Measurements from ENCODE around the gene MRGPRX2. TPM values are rescaled to one million over a fixed set of nuclear protein-coding genes. Genes with fewer than 3 reads are reported as not detected.

The MRGPRX2 gene
- total RNA-seq = not detected

DNA sequence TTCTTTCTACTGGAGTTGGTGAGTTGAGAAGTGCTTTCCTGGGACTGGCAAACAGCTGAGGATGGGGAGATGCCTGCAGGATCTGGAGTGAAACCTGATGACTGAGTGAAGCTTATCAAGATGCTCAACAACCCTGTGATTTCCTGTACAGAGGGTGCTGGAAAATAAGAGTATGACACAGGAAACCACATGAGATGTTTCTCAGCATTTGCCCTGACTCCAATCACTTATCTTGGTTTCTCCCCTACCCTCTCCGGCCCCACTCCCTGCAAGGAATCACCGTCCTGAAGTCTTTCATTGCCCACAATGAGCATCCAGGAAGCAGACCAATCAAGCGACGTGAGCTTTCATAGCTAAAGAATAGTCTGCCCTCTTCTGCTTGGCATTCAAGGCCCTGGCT, at the start of gene MRGPRX2:
TSS of gene MRGPRX2 (minus strand) at position 89 of the 400 bp plus-strand sequence. CDS start 4,315 bp downstream, outside the sequence.
- peak; percentile 61 for ATAC-seq
- no peak within 1 kb of the TSS for H3K4me3 Mint-ChIP-seq

DNA sequence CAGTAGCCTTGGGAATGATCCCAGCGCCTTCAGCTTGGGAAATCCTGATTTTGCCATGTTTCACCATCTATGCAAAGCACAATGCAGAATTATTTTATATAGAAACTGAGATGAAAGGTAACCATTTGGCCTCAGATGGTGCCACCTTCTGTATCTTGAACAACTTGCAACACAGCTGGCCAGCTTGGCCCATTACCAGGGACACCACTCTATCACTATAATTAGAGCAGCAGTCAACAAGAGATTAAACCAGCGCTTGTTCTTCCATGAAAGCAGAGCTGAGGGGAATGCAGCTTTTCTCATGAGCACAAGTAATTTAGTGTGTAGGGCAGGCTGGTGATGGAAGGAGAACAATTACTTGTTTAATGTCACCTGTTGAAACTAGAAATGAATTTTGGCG, 49.8 kb upstream of the MRGPRX2 start:
- no peak overlapping the region for H3K4me3 Mint-ChIP-seq
- CTCF ChIA-PET = interaction anchor here (1.3 kb wide), 1 partner anchor 34 kb away, joined by 4 read pairs; no protein-coding TSS in a partner anchor
- peaks cover 19% of the 10 kb centered on the region for H3K27me3 Mint-ChIP-seq
- H3K27ac Mint-ChIP-seq = no peak overlapping the region
- H3K4me1 Mint-ChIP-seq = peaks cover 6% of the 10 kb centered on the region
- H3K36me3 Mint-ChIP-seq = no peaks in the 10 kb centered on the region
- ATAC-seq (no peak), DNase-seq (no peak)
- H3K9me3 Mint-ChIP-seq (ENCODE audit: low read depth) = no peaks in the 10 kb centered on the region

More for the DNA sequence above, at the start of gene MRGPRX2:
- CTCF ChIA-PET = interaction anchor here (2.8 to 3.1 kb wide), 2 partner anchors 10 to 17 kb away, joined by 11 to 18 read pairs; no protein-coding TSS in a partner anchor
- Mint-ChIP-seq H3K27me3 (peaks cover 36% of the 10 kb centered on the region), H3K27ac (no peak within 1 kb of the TSS), H3K36me3 (no peaks in the 10 kb centered on the region), H3K4me1 (peaks cover 22% of the 10 kb centered on the region), H3K9me3 (ENCODE audit: low read depth) (no peaks in the 10 kb centered on the region)
- no peak for DNase-seq

DNA sequence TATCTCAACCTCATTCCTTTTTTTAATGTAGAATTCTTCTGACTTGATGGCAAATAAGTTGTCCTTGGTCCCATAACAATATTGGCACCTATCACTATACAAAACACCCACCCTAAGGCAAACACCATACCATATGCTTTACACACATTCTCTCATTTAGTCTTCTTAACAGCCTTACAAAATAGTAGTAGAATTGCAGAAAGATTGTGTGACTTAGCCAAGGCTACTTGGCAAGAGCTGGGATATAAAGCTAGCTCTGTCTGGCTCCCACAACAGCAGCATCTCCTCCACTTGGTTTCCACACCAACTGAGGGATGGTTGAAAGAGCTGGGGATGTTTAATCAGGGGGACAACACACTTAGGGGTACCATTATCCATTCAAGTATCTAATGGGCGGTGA, 46.6 kb upstream of the MRGPRX2 start:
- Mint-ChIP-seq H3K36me3 (no peaks in the 10 kb centered on the region), H3K27me3 (peaks cover 21% of the 10 kb centered on the region), H3K27ac (no peak overlapping the region), H3K4me1 (peaks cover 6% of the 10 kb centered on the region), H3K9me3 (ENCODE audit: low read depth) (no peaks in the 10 kb centered on the region), H3K4me3 (no peak overlapping the region)
- CTCF ChIA-PET = no interaction called here
- DNase-seq = no peak
- no peak for ATAC-seq

DNA sequence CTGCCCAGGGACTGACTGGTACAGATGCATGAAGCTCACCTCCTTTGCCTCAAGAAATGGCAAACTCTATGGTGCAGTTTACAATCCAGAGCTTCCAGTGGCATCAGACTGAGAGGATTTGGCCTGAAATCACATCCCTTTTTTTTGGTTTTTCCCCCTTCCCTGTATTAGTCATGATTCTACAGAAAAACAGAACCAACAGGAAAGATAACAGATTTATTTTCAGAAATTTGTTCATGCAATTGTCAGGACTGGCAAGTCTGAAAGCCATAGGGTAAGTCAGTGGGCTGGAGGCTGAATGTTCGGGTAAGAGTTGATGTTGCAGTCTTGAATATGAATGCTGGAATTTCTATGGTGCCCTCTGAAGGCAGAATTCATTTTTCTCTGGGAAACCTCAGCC, 44.5 kb upstream of the MRGPRX2 start:
- ATAC-seq (no peak), DNase-seq (no peak)
- Mint-ChIP-seq H3K27me3 (peaks cover 27% of the 10 kb centered on the region), H3K4me1 (peaks cover 6% of the 10 kb centered on the region), H3K9me3 (ENCODE audit: low read depth) (no peaks in the 10 kb centered on the region), H3K36me3 (no peaks in the 10 kb centered on the region), H3K4me3 (no peak overlapping the region), H3K27ac (no peak overlapping the region)
- CTCF ChIA-PET = no interaction called here

DNA sequence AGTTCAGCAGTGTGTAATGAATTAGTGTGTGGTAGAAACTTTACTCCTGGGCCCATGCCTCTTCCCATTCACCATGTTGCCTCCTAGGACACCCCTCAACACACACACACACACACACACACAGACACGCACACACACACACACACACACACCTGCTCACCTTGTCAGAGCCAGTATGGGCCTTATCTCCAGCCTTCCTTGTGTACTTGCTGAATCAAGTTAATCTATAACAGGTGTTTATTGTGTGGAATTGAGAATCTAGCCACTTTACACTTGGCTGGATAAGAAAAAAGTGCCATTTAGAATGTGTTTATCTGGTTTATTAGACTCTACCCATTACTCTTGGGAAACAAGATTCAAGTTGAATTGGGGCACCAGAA, 42.0 kb upstream of the MRGPRX2 start:
- H3K36me3 Mint-ChIP-seq = no peaks in the 10 kb centered on the region
- H3K27ac Mint-ChIP-seq = no peak overlapping the region
- DNase-seq (no peak), ATAC-seq (no peak)
- no peaks in the 10 kb centered on the region for H3K4me1 Mint-ChIP-seq
- H3K27me3 Mint-ChIP-seq = peaks cover 43% of the 10 kb centered on the region
- CTCF ChIA-PET = no interaction called here
- H3K9me3 Mint-ChIP-seq (ENCODE audit: low read depth) = no peaks in the 10 kb centered on the region
- H3K4me3 Mint-ChIP-seq = no peak overlapping the region

DNA sequence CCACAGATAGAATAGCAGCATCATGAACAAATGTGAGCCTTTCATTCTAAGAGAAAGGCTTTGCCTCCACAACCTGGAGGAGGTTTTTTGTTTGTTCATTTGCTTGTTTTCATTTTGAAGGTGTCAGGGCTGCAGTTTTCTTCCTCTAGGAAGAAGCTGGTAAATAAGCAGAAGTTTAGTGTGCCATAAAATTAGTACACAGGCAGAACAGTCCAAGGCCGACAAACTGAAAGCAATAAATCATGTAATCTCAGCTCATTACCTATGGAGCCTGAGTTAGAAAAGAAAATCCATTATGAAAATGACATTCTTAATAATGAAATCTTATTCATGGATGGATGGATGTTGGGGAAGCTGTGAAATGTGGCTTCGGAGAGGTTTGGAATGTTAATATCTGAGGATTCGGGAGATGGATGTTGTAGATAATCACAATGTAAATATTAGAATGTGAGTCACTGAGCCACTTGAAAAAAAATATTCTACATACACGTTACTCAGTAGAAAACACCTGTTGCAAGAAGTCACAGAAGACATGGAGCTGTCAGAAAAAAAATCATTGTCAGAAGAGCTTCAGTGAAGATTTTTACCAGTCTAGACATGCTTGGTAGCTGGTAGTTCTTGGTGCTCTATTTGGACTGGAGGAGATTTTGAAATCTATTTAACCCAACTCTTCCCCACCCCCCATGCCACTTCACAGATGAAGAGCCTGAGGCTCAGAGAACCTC, 41.4 kb upstream of the MRGPRX2 start:
- DNase-seq = no peak
- Mint-ChIP-seq H3K27ac (no peak overlapping the region), H3K27me3 (peaks cover 43% of the 10 kb centered on the region), H3K9me3 (ENCODE audit: low read depth) (no peaks in the 10 kb centered on the region), H3K4me3 (no peak overlapping the region), H3K4me1 (no peaks in the 10 kb centered on the region), H3K36me3 (no peaks in the 10 kb centered on the region)
- CTCF ChIA-PET = interaction anchor here (0.7 kb wide), 1 partner anchor 14 kb away, joined by 3 read pairs; no protein-coding TSS in a partner anchor
- ATAC-seq = no peak

DNA sequence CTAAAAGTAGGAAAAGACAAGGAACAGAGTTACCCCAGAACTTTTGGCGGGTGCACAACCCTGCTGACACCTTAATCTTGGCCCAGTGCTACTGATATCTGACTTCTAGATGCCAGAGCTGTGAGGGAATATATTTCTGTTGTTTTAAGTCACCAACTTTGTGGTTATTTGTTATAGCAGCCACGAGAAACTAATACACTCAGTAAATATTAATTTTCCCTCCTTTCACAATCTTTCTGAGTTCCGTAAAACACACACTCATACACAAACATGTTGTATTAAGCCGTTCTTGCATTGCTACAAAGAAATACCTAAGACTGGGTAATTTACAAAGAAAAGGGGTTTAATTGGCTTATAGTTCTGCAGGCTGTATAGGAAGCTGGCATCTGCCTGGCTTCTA, 40.4 kb upstream of the MRGPRX2 start:
- Mint-ChIP-seq H3K27ac (no peak overlapping the region), H3K4me3 (no peak overlapping the region), H3K9me3 (ENCODE audit: low read depth) (no peaks in the 10 kb centered on the region), H3K36me3 (no peaks in the 10 kb centered on the region), H3K27me3 (peaks cover 50% of the 10 kb centered on the region), H3K4me1 (no peaks in the 10 kb centered on the region)
- no peak for ATAC-seq
- DNase-seq = no peak
- CTCF ChIA-PET = no interaction called here

DNA sequence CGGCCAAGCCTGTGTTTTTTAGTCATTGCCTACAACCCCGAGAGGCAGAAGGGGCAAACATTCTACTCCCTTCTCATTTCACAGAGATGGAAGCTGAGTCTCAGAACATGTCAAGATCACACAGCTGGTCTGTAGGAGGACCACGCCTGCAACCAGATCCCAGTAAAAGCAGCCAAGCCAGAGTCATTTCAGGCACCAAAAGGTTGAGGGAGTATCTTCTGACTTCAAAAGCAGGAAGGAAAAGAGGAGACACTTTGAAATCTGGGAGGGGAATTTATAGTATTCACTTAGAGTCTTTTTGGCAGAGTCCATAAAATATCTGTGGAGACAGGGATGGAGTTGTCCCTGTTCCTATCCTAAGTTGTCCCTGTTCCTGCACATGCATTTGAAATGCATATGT, 38.6 kb upstream of the MRGPRX2 start:
- DNase-seq (no peak), ATAC-seq (no peak)
- Mint-ChIP-seq H3K4me1 (no peaks in the 10 kb centered on the region), H3K9me3 (ENCODE audit: low read depth) (no peaks in the 10 kb centered on the region), H3K27ac (no peak overlapping the region), H3K4me3 (no peak overlapping the region), H3K36me3 (no peaks in the 10 kb centered on the region), H3K27me3 (peaks cover 58% of the 10 kb centered on the region)
- CTCF ChIA-PET = no interaction called here

DNA sequence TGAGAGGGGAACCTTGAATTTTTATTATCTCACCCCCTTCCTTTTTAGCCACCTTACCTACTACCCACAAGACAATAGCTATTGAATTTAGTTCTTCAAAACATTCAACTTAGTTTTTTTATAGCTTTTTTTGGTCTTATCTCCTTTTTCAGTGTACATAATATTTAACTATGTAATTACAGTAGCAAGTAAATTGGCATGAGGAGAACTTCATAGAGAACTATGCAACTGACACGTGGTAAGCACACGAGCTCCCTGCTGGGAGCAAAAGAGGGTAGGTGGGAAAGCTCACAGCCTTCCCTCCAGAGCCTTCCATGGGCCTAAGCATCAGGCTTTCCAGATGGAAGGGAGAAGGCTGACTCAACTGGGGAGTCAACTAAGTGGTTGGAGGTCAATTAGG, 34.3 kb upstream of the MRGPRX2 start:
- ATAC-seq (no peak), DNase-seq (no peak)
- Mint-ChIP-seq H3K27me3 (peaks cover 47% of the 10 kb centered on the region), H3K9me3 (ENCODE audit: low read depth) (no peaks in the 10 kb centered on the region), H3K4me3 (no peak overlapping the region), H3K27ac (no peak overlapping the region), H3K4me1 (no peaks in the 10 kb centered on the region), H3K36me3 (no peaks in the 10 kb centered on the region)
- CTCF ChIA-PET = interaction anchor here (0.8 kb wide), 1 partner anchor 18 kb away, joined by 4 read pairs; no protein-coding TSS in a partner anchor

DNA sequence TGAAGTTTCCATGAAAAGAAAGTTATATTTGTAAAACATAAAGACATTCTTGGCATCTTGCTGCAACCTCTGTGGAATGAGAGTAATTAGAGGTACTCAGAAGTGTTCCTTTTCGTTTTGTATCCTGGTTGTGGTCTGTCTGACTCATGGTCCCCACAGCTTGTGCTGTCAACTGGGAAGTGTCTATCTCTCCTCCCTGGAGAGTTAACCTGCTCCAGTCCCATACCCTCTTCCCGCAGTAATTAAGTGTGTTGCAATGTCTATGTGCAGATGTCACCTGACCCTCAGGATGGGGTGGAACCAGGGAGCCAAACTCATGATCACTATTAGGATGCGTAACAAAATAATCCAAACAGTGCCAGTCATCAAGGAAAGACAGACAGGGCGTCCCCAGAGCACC, 33.5 kb upstream of the MRGPRX2 start:
- Mint-ChIP-seq H3K27ac (no peak overlapping the region), H3K27me3 (peaks cover 40% of the 10 kb centered on the region), H3K4me3 (no peak overlapping the region), H3K36me3 (no peaks in the 10 kb centered on the region), H3K9me3 (ENCODE audit: low read depth) (no peaks in the 10 kb centered on the region), H3K4me1 (no peaks in the 10 kb centered on the region)
- no peak for DNase-seq
- CTCF ChIA-PET = interaction anchor here (1.3 kb wide), 1 partner anchor 17 kb away, joined by 7 read pairs; no protein-coding TSS in a partner anchor
- no peak for ATAC-seq

DNA sequence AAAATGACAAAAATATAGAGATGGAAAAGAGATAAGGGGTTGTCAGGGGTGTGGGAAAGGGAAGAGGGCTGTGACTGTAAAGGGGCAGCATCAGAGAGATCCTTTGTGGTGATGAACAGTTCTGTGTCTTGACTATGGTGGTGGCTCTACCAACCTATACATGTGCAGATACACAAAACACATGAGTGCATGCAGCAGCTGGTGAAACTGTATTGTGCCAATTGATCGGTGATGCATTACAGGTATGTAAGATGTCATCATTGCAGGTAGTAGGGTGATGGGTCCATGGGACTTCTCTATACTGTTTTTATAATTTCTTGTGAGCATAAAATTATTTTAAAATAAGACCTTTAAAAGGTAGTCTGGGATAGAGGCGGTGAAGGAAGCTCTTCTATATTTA, 32.3 kb upstream of the MRGPRX2 start:
- peaks cover 34% of the 10 kb centered on the region for H3K27me3 Mint-ChIP-seq
- DNase-seq (no peak), ATAC-seq (no peak)
- H3K36me3 Mint-ChIP-seq = no peaks in the 10 kb centered on the region
- no peaks in the 10 kb centered on the region for H3K4me1 Mint-ChIP-seq
- no peak overlapping the region for H3K4me3 Mint-ChIP-seq
- CTCF ChIA-PET = interaction anchor here (0.9 to 1.3 kb wide), 2 partner anchors 16 to 22 kb away, joined by 5 to 7 read pairs; no protein-coding TSS in a partner anchor
- H3K9me3 Mint-ChIP-seq (ENCODE audit: low read depth) = no peaks in the 10 kb centered on the region
- no peak overlapping the region for H3K27ac Mint-ChIP-seq

DNA sequence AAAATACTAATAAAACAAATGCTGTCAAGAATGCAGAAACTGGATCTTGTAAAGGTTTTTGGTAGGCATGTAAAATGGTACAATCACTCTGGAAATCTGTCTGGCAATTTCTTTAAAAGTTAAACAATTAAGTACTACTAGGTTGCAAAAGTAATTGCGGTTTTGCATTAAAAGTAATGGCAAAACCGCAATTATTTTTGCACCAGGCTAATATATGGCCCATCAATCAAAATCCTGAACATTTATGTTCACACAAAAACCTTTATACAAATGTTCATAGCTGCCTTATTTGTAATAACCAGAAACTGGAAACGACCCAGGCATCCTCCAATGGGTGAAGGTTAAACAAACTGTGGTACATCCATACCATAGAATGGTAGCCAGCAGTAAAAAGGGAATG, 31.8 kb upstream of the MRGPRX2 start:
- no peaks in the 10 kb centered on the region for H3K4me1 Mint-ChIP-seq
- H3K9me3 Mint-ChIP-seq (ENCODE audit: low read depth) = no peaks in the 10 kb centered on the region
- H3K36me3 Mint-ChIP-seq = no peaks in the 10 kb centered on the region
- no peak overlapping the region for H3K4me3 Mint-ChIP-seq
- ATAC-seq (no peak), DNase-seq (no peak)
- H3K27ac Mint-ChIP-seq = no peak overlapping the region
- CTCF ChIA-PET = no interaction called here
- H3K27me3 Mint-ChIP-seq = peaks cover 29% of the 10 kb centered on the region

DNA sequence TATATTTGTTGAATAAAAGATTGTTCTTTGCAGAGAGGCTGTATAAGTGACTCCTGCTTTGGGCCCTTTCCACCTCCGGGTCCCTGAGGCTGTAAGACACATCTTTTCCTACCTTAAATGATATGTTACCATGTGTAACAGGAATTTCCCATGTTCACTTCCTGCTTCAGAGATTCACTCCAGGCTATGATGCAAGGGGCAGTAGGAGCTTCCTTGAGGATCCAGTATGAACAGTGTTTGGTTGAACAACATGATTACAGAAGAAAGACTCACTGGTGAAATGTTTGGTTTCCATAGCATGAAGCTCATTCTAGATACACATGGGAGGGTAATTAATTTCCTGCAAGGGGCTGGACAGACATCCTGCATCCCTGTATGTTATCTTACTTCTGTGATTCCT, 30.8 kb upstream of the MRGPRX2 start:
- no peaks in the 10 kb centered on the region for H3K4me1 Mint-ChIP-seq
- H3K4me3 Mint-ChIP-seq = no peak overlapping the region
- H3K9me3 Mint-ChIP-seq (ENCODE audit: low read depth) = no peaks in the 10 kb centered on the region
- no peaks in the 10 kb centered on the region for H3K36me3 Mint-ChIP-seq
- CTCF ChIA-PET = no interaction called here
- DNase-seq (no peak), ATAC-seq (no peak)
- H3K27me3 Mint-ChIP-seq = peaks cover 24% of the 10 kb centered on the region
- H3K27ac Mint-ChIP-seq = no peak overlapping the region

DNA sequence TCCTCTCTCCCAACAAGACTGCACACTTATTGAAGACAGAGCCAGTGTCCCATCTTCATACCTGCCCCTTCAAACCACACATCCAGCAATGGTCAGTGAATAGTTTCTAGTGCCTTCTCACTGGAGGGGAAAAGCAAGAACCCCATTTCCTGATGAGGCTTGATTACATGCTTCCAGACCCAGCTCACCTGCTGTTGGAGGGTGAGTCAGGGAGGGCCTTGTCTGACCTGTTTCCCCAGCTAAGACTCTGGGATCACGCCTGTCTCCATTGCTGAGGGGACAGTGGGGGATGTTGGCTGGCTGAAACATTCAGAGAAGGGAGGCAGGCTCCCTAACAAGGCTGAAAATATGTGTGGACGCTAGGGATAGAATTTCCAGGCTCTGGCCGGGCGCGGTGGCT, 28.9 kb upstream of the MRGPRX2 start:
- DNase-seq (no peak), ATAC-seq (no peak)
- Mint-ChIP-seq H3K4me3 (no peak overlapping the region), H3K27me3 (peaks cover 13% of the 10 kb centered on the region), H3K27ac (no peak overlapping the region), H3K4me1 (no peaks in the 10 kb centered on the region), H3K9me3 (ENCODE audit: low read depth) (no peaks in the 10 kb centered on the region), H3K36me3 (no peaks in the 10 kb centered on the region)
- CTCF ChIA-PET = interaction anchor here (1.7 to 3.8 kb wide), 2 partner anchors 13 to 18 kb away, joined by 7 to 15 read pairs; no protein-coding TSS in a partner anchor

Measured in activated CD8-positive, alpha-beta memory T cell treated with anti-CD3 and anti-CD28 coated beads, Interleukin-2, amount 10 ng/mL, durations not matched to agents 7 days and 5 days (primary cell).